Endothelial cell of umbilical vein (primary cell): Measurements from ENCODE around the gene TET2. TPM values are rescaled to one million over a fixed set of nuclear protein-coding genes. Genes with fewer than 3 reads are reported as not detected.
A peak's percentile ranks its signal among the peaks of the same experiment; 100 is the strongest.

Source experiments
- BruUV-seq: library from RNA; stranded (reverse); fragments of 400-500 nt; replicated peaks from 2 replicates; lab custom pipeline; 2021; lab: Mats Ljungman, UMichigan
- CTCF ChIA-PET: fragments of 300-600, 350-600 bp; sonication (Branson Sonifier 250); formaldehyde crosslinking; loops from one replicate; lab custom pipeline; 2021; ENCODE audit warnings: antibody characterized with exemption, inconsistent platforms; lab: Charles Lee
- POLR2A ChIA-PET: fragments of 300-600, 350-600 bp; sonication (Branson Sonifier 250); formaldehyde crosslinking; loops from one replicate; lab custom pipeline; 2021; ENCODE audit warnings: antibody characterized with exemption, inconsistent platforms; lab: Charles Lee
- DNase-seq: peaks from one replicate; pipeline ENCODE4 v3.0.0-alpha.2; 2011; ENCODE audit warnings: low read depth, low spot score
- FAIRE-seq: peaks from 2 replicates; lab custom pipeline; 2011; peaks lifted over from hg19 to GRCh38; lab: Jason Lieb, UNC
- H2AFZ ChIP-seq: 2 replicates; pipeline ENCODE4 v1.6.0; 2012; ENCODE audit warnings: low read depth, low read length, control low read depth, inconsistent platforms
- H3K27ac ChIP-seq: 2 replicates; pipeline ENCODE4 v1.5.1; 2011; ENCODE audit warnings: low read depth, mild to moderate bottlenecking, control low read depth, low read length, moderate library complexity; ENCODE audit not compliant: insufficient read depth
- H3K27me3 ChIP-seq, 2 experiments: 2 replicates each; pipeline versions ENCODE4 v1.6.0 to v1.6.1; 2011; ENCODE audit warnings: low read length in 2 of 2, mixed read lengths in 1 of 2; ENCODE audit not compliant: control insufficient read depth in 2 of 2, insufficient read depth in 2 of 2
- H3K36me3 ChIP-seq, 2 experiments: 2 replicates in 1 of 2; 3 replicates in 1 of 2; pipeline ENCODE4 v1.5.1; 2011; ENCODE audit warnings: low read length in 2 of 2, mild to moderate bottlenecking in 1 of 2, moderate library complexity in 1 of 2; ENCODE audit not compliant: control insufficient read depth in 2 of 2, insufficient read depth in 2 of 2; ENCODE audit errors: extremely low read depth in 1 of 2
- H3K4me1 ChIP-seq: 3 replicates; pipeline ENCODE4 v1.5.1; 2011; ENCODE audit warnings: mild to moderate bottlenecking, low read length; ENCODE audit not compliant: control insufficient read depth, insufficient read depth; ENCODE audit errors: extremely low read depth
- H3K4me2 ChIP-seq: 2 replicates; pipeline ENCODE4 v1.6.1; 2011; ENCODE audit warnings: low read length, control low read depth, mixed read lengths; ENCODE audit not compliant: insufficient read depth
- H3K4me3 ChIP-seq, 3 experiments: fragments of 200-600 bp in 1 of 3; sonication (generic), shearing (Covaris generic) in 1 of 3; replicated peaks in 1 of 3; 2 replicates each; pipeline ENCODE4 v1.5.1; 2011 to 2016; ENCODE audit warnings: control low read depth in 3 of 3, low read length in 3 of 3, mild to moderate bottlenecking in 2 of 3, inconsistent platforms in 1 of 3, low read depth in 1 of 3, moderate library complexity in 1 of 3; ENCODE audit not compliant: insufficient read depth in 1 of 3
- H3K79me2 ChIP-seq: 2 replicates; pipeline ENCODE4 v1.6.0; 2012; ENCODE audit warnings: low read length, inconsistent platforms; ENCODE audit not compliant: control insufficient read depth, insufficient read depth
- H3K9ac ChIP-seq: replicated peaks from 2 replicates; pipeline ENCODE3; 2011; ENCODE audit warnings: low read length, control low read depth; ENCODE audit not compliant: insufficient read depth; ENCODE audit errors: extremely low read depth
- H3K9me1 ChIP-seq: replicated peaks from 3 replicates; pipeline ENCODE4 v1.6.0; 2011; ENCODE audit warnings: mild to moderate bottlenecking, low read length; ENCODE audit not compliant: control insufficient read depth, insufficient read depth; ENCODE audit errors: extremely low read depth
- H3K9me3 ChIP-seq: replicated peaks from 2 replicates; pipeline ENCODE4 v1.5.1; 2012; ENCODE audit warnings: low read length, inconsistent platforms; ENCODE audit not compliant: control insufficient read depth, insufficient read depth
- H4K20me1 ChIP-seq: replicated peaks from 2 replicates; pipeline ENCODE3; 2011; ENCODE audit warnings: mild to moderate bottlenecking, low read length; ENCODE audit not compliant: control insufficient read depth, insufficient read depth; ENCODE audit errors: extremely low read depth
- CTCF ChIP-seq, 2 donors: IDR thresholded peaks; 1 replicate in 1 of 2; 2 replicates in 1 of 2; pipeline ENCODE4 v1.5.1; 2011; ENCODE audit warnings: low read length in 2 of 2, mild to moderate bottlenecking in 2 of 2, moderate library complexity in 2 of 2, control low read depth in 1 of 2, inconsistent platforms in 1 of 2, low read depth in 1 of 2; ENCODE audit not compliant: insufficient read depth in 1 of 2; ENCODE audit errors: extremely low read depth in 1 of 2
- EZH2 ChIP-seq: IDR thresholded peaks from 2 replicates; pipeline ENCODE4 v1.6.1; 2012; ENCODE audit warnings: borderline replicate concordance, low read depth, mild to moderate bottlenecking, moderate library complexity, low read length, inconsistent platforms; ENCODE audit not compliant: severe bottlenecking
- FOS ChIP-seq: IDR thresholded peaks from 2 replicates; pipeline ENCODE4 v1.6.1; 2011; ENCODE audit warnings: mild to moderate bottlenecking, low read length, moderate library complexity, borderline replicate concordance; ENCODE audit not compliant: insufficient read depth
- GATA2 ChIP-seq: IDR thresholded peaks from 2 replicates; pipeline ENCODE4 v1.7.0; 2011; ENCODE audit warnings: low read depth, mild to moderate bottlenecking, moderate library complexity, mixed read lengths, low read length; ENCODE audit not compliant: insufficient read length, insufficient read depth
- JUN ChIP-seq: IDR thresholded peaks from 2 replicates; pipeline ENCODE4 v1.6.1; 2011; ENCODE audit warnings: borderline replicate concordance, low read depth; ENCODE audit not compliant: insufficient read length, insufficient read depth
- MAX ChIP-seq: IDR thresholded peaks from 2 replicates; pipeline ENCODE4 v1.6.1; 2011; ENCODE audit not compliant: insufficient read depth, insufficient read length
- MYC ChIP-seq: IDR thresholded peaks from one replicate; pipeline ENCODE4 v1.6.1; 2011; ENCODE audit warnings: mild to moderate bottlenecking, low read depth, low read length
- POLR2A ChIP-seq: IDR thresholded peaks from 2 replicates; pipeline ENCODE4 v1.6.1; 2012; ENCODE audit warnings: low read depth, mild to moderate bottlenecking, control low read depth, low read length
- POLR2AphosphoS5 ChIP-seq: IDR thresholded peaks from 2 replicates; pipeline ENCODE4 v1.6.1; 2012; ENCODE audit warnings: low read depth, mild to moderate bottlenecking, control low read depth, low read length, moderate library complexity; ENCODE audit not compliant: insufficient read depth
- dilution Hi-C: fragments of 300-500 bp; cut with MboI; formaldehyde crosslinking; loops from one replicate; pipeline ENCODE4 v1.15.0; 2019; ENCODE audit warnings: low sequenced_read_pairs; ENCODE audit not compliant: extremely low pct_ligation_motif_present
- intact Hi-C: fragments of 100-400 bp; cut with micrococcal nuclease; formaldehyde crosslinking; loops from one replicate; pipeline ENCODE4 v1.10.0; 2022
- polyA plus RNA-seq, 4 experiments: library from polyadenylated mRNA; depleted of rRNA in 3 of 4; stranded (reverse) in 3 of 4; unstranded in 1 of 4; fragments of >200 nt; gene quantifications; 2 replicates each; pipeline versions ENCODE4 v1.2.1 to v1.2.3, GENCODE V29; 2011 to 2012; ENCODE audit warnings: missing spikeins in 1 of 4
- total RNA-seq: library from RNA; stranded (reverse); gene quantifications from 2 replicates; pipeline ENCODE4 v1.2.3, GENCODE V29; 2021

TET2 gene
- total and polyA plus RNA-seq, 2 donors (not counting 3 experiments of a cell fraction or from before 2014, with no cell fraction given), result 4.8 to 17.5 TPM

GRCh38 chr4:105148356-105148755 is 1.7 kb downstream of the TET2 start:
- Histone ChIP-seq H3K9me1 (no peaks in the 10 kb centered on the region), H3K4me1 (peaks cover 23% of the 10 kb centered on the region), H3K4me2 (peak overlapping the region; percentile 100), H3K9ac (peak overlapping the region; percentile 99), H3K36me3 (no peaks in the 10 kb centered on the region), H4K20me1 (peaks cover 4% of the 10 kb centered on the region), H3K4me3 (peak overlapping the region; percentile 79 to 100 (median 100)), H3K27ac (no peak overlapping the region), H3K9me3 (no peaks in the 10 kb centered on the region), H3K79me2 (peaks cover 49% of the 10 kb centered on the region), H2AFZ (no peak overlapping the region), H3K27me3 (no peaks in the 10 kb centered on the region)
- intact Hi-C loops (loop anchor here (1.0 to 10.0 kb wide), 4 partner anchors 49 to 139 kb away; no protein-coding TSS in a partner anchor), dilution Hi-C loops (no loop called here)
- no peak for DNase-seq
- POLR2A ChIA-PET, result no interaction called here
- BruUV-seq, result no TSS peak
- no peak for FAIRE-seq
- CTCF ChIA-PET, result interaction anchor here (1.1 to 2.4 kb wide), 2 partner anchors 46 to 325 kb away, joined by 3 to 21 read pairs; partner anchors contain the start of gene PPA2
- no peak for TF ChIP-seq MYC
- TF ChIP-seq GATA2, result no peak
- TF ChIP-seq CTCF (IDR thresholded peaks at IDR 0.05; ENCODE audit: extremely low read depth in 1 of 2, insufficient read depth in 1 of 2, low read depth in 1 of 2, low read length in 2 of 2), result no peak
- no peak for TF ChIP-seq JUN
- no peak for TF ChIP-seq EZH2
- no peak for TF ChIP-seq POLR2AphosphoS5
- TF ChIP-seq POLR2A, result no peak
- no peak for TF ChIP-seq MAX
- no peak for TF ChIP-seq FOS
